Measurements from ENCODE around the gene RAB36. TPM values are rescaled to one million over a fixed set of nuclear protein-coding genes. Genes with fewer than 3 reads are reported as not detected.

The RAB36 gene
- total RNA-seq, 1 donor from 2014 or later = not detected

GRCh38 chr22:23108249-23109078 lies 36.8 kb upstream of the RAB36 start:
- intact Hi-C loops (cut with micrococcal nuclease) = no loop called here

- intact Hi-C loops (cut with micrococcal nuclease) = no loop called here
Observed at GRCh38 chr22:23109079-23109347, 36.3 kb upstream of the RAB36 start.

DNA sequence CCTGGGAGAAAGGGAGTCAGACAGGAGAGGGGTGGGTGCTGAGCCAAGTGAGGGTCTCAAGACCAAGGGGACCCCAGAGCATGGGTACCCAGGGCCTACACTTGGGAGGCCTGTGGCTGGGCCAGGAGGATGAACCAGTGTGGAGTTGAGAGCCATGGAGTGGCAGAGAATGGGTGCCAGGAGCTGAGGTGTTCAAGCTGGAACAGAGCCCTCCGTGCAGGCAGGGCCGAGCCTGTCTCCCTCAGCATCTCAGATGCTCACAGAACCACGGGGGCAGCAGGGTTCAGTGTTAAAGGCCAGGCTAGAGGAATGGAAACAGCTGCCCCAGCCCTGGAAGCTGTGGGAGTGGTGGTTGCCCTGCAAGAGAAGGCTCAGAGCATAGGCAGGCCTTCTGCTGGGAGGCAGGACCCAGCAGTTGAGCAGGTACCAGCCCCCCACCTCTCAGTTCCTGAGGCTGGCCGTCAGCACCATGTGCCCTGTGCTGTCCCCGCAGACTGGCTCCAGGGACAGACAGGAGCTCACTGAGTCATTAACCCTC lies 35.8 kb upstream of the RAB36 start:
- intact Hi-C loops (cut with micrococcal nuclease) = no loop called here

- intact Hi-C loops (cut with micrococcal nuclease) = no loop called here
Observed at GRCh38 chr22:23110190-23110921, 34.9 kb upstream of the RAB36 start.

GRCh38 chr22:23110922-23111527 lies 34.3 kb upstream of the RAB36 start:
- intact Hi-C loops (cut with micrococcal nuclease) = no loop called here

DNA sequence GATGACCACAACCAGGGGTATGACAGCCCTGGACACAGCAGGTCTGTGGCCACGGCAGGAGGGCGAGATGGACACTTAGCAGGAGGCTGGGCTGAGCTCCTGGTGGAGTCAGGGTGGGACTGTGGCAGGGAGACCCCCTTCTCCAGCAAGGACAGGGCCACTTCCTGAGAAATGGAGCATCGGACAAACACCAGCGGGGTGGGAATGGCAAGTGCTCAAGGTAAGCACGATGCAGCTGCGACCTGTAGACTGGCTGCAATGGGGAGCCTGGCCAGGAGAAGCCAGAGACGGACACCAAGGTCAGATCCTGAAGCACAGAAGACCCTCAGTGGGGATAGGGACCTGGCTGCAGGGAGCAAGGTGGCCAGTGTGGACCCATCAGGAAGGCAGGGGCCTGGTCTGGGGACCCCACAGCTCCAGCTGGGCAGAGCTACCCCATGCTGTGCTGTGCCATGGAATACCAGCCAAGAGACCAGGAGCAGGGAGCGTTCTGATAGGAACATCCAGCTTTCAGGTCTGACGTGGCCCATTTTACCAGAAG lies 32.7 kb upstream of the RAB36 start:
- intact Hi-C loops (cut with micrococcal nuclease) = no loop called here

GRCh38 chr22:23113067-23113846 lies 32.0 kb upstream of the RAB36 start:
- intact Hi-C loops (cut with micrococcal nuclease) = no loop called here

DNA sequence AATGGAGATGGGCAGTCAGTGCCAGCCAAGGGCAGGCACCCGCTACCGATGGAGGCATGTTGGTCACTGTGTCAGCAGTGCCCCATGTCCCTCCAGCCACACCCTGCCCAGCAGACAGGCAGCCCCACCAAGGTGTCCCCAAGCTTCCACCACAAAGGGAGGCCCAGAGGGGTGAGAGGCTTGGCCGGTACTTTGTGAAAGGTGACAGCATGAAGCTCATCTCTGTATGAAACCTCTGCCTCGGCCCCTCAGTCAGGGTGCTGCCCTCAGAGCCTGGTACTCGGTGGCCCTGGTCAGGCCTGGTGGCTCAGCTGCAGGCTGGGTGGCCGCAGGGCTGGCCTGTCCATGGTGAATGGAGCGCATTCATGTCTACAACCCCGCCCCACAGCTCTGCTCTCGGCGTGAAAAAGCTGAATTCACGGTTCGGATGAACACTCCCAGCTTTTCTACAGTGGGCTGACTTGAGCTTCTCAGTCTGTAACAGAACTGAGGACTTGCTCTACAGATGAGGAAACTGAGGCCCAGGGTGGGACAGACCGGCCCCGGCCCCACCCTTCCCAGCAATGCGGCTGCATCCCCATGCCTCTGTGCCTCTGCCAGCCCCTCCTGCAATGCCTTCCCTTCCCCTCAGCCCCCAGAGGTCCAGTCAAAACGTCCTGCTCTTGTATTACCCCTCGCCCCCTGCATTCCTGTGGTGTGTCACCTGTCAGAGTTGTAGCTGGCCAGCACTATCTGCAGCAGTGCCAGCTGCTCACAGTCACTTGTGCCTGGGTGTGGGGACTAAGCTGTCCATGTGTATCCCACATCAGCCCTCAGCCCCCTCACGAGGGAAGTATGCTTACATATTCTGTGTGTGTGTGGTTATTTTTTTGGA lies 31.2 kb upstream of the RAB36 start:
- intact Hi-C loops (cut with micrococcal nuclease) = no loop called here

DNA sequence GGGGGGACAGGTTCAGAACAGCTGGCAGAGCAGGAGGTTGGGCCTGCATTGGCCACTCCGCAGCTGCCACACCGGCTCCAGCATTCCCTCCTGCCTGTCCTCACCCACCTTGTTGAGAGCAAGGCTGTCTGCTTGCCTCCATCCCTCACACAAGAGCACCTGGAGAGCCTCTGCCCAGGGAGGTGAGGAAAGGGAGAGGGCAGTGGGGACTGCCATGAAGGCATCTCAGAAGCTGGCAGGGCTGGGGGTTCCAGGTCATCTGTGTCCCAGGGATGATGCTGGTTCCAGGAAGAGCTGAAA lies 30.6 kb upstream of the RAB36 start:
- intact Hi-C loops (cut with micrococcal nuclease) = no loop called here

DNA sequence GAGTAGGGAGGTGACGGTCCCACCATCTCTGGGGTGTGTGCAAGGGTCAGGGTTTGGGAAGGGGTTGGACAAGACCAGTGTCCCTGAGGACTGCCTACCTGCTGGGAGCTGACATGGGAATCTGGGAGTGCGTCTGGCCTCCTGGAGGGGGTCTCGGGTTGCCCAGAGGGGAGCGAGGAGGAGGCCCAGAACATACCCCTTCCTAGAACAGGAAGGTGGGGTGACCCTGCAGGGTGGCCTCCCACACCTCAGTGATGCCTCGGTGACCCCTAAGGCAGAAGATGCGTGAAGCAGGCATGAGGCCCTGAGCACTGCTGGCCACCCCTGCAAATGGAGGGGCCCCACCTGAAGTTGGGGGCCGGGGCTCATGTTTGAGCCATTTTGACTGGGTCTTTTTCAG lies 29.9 kb upstream of the RAB36 start:
- intact Hi-C loops (cut with micrococcal nuclease) = no loop called here

DNA sequence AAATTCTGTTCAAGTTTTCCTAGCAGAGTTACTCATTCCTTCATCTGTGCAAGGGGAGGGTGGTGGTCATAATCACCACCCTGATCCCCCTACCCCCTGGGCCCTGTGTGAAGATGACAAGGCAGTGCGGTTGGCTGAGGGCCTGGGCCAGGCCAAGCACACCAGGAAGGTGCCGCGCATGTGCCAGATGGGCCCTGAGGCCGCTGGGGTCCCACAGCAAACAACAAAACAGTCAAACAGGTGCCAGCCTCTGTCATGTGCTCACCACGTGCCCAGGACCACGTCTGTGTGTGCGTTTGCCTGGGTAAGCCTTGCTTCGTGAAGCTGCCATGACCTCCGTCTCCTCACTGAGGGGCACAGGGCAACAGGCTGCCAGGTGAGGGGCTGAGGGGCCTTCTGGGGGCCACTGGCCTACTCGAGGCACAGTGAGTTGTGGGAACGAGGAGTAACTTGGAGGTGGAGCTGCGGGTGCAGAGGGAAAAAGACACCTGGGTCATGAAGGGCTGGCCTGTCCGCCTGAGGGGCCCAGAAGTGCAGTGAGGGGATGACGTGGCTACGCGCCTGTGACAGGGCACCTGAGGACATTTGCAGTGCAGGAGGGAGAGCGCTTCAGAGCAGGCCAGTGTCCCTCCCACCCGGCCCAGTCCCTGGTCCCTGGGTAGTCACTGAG lies 29.3 kb upstream of the RAB36 start:
- intact Hi-C loops (cut with micrococcal nuclease) = no loop called here

GRCh38 chr22:23116506-23117263 lies 28.6 kb upstream of the RAB36 start:
- intact Hi-C loops (cut with micrococcal nuclease) = no loop called here

DNA sequence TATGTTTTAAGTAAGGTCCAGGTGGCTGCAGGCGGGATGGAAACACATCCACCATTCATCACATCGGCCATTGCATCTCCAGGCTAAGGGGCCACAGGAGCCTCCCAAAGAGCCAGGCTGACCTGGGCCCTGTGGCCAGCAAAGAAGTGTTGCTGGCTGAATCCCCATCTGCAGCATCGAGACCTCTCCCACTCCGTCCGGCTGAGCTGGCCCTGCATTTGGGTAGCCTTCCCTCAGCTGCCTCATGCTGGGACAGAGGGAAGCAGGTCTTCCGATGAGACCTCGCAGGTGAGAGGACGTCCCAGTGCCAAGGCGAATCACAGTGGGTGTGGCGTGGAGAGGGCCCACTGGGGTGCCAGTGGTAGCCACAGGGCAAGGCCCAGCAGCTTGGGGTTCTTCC lies 28.0 kb upstream of the RAB36 start:
- intact Hi-C loops (cut with micrococcal nuclease) = no loop called here

GRCh38 chr22:23117891-23118646 lies 27.2 kb upstream of the RAB36 start:
- intact Hi-C loops (cut with micrococcal nuclease) = no loop called here

DNA sequence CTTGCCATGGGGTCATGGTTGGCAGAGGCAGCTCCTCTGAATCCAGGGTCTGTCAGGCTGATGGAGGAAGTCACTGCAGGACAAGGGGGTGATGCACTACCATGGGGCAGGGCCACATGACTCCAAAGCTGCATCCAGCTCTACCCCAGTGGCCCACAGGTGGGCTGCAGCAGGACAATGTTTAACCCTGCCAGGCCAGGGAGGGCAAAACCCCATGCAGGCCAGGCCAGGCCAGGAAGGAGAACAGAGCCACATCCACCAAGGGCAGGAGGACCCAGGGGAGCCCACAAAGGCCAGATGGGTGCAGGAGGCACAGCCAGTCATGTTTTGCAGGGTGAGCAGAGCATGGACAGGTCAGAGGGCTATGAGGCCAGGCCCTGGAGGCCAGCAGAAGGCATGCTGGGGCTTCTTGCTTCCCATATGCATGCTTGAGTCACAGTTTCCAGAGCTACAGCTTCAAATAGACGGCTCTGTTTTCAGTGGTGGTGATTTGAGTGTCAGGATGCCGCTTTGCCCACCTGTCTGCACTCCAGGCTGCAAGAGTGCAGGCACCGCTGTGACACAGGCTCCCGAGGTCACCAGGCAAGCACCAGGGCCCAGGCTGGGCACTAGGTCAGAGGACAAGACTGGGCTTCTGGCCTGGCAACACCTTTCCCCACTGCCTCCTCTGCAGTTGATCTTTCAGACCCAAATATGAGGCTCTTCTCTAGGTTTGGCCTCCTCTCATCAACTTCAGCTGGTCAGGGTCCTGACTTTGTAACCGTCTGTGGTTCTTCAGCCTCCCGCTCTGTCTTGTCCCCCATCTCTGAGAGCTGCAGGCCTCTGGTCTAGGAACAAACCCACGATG lies 26.4 kb upstream of the RAB36 start:
- intact Hi-C loops (cut with micrococcal nuclease) = loop anchor here (1.0 kb wide), 1 partner anchor 23 kb away; no protein-coding TSS in a partner anchor

- intact Hi-C loops (cut with micrococcal nuclease) = loop anchor here (1.0 kb wide), 1 partner anchor 23 kb away; no protein-coding TSS in a partner anchor
Observed at GRCh38 chr22:23119494-23120414, 25.5 kb upstream of the RAB36 start.

Measured in T-helper 1 cell treated with Interleukin-12 subunit alpha and Interleukin-12 subunit beta and Interleukin-4 antibody, amounts not matched to agents 30 ng/mL and 1 ng/mL, for 36 hours (primary cell).